SU-DHL-6 (cell line): ENCODE results near the gene VAV3.

Experiments
- H2AFZ ChIP-seq: fragments of 200-600 bp; sonication (generic); 2 replicates; pipeline ENCODE4 v1.6.1; 2014; ENCODE audit warnings: low read depth, mild to moderate bottlenecking, moderate library complexity, mixed read lengths, antibody characterized with exemption, low read length; ENCODE audit not compliant: severe bottlenecking
- H3F3A ChIP-seq: fragments of 200-600 bp; shearing (Covaris generic); 2 replicates; pipeline ENCODE4 v1.6.0; 2016; ENCODE audit warnings: antibody characterized with exemption, mild to moderate bottlenecking; ENCODE audit not compliant: insufficient read depth
- H3K27ac ChIP-seq: fragments of 200-600 bp; sonication (generic); 2 replicates; pipeline ENCODE4 v1.5.1; 2016; ENCODE audit warnings: low read depth, mild to moderate bottlenecking, low read length, moderate library complexity, mixed read lengths
- H3K27me3 ChIP-seq: fragments of 200-600 bp; sonication (generic), shearing (Covaris generic); 2 replicates; pipeline ENCODE4 v1.6.0; 2014; ENCODE audit warnings: mild to moderate bottlenecking, low read length
- H3K36me3 ChIP-seq: fragments of 200-600 bp; sonication (generic); 2 replicates; pipeline ENCODE4 v1.6.1; 2014; ENCODE audit warnings: mild to moderate bottlenecking, low read length, mixed read lengths
- H3K4me2 ChIP-seq: fragments of 300-600, 200-600 bp; shearing (Covaris generic), sonication (generic); 2 replicates; pipeline ENCODE4 v1.6.0; 2014; ENCODE audit warnings: low read length, low read depth, mild to moderate bottlenecking; ENCODE audit not compliant: poor library complexity, severe bottlenecking
- H3K4me3 ChIP-seq: fragments of 200-600 bp; sonication (generic); 2 replicates; pipeline ENCODE4 v1.5.1; 2014; ENCODE audit warnings: antibody characterized with exemption, low read length, mild to moderate bottlenecking, mixed read lengths; ENCODE audit not compliant: insufficient read depth, poor library complexity, severe bottlenecking
- H3K79me2 ChIP-seq: fragments of 200-600 bp; sonication (generic); 2 replicates; pipeline ENCODE4 v1.6.1; 2014; ENCODE audit warnings: mild to moderate bottlenecking, low read length, moderate library complexity; ENCODE audit not compliant: insufficient read depth
- H3K9ac ChIP-seq: fragments of 200-600 bp; sonication (generic); 2 replicates; pipeline ENCODE4 v1.7.0; 2014; ENCODE audit warnings: mild to moderate bottlenecking, low read length
- H3K9me2 ChIP-seq: fragments of 200-600 bp; sonication (generic); replicated peaks from 2 replicates; pipeline ENCODE4 v1.6.1; 2014; ENCODE audit warnings: low read length; ENCODE audit not compliant: insufficient read depth
- H3K9me3 ChIP-seq: fragments of 200-600 bp; sonication (generic); 2 replicates; pipeline ENCODE4 v1.6.1; 2014; ENCODE audit warnings: low read length, mixed read lengths; ENCODE audit not compliant: insufficient read depth
- H4K20me1 ChIP-seq: fragments of 200-600 bp; sonication (generic); 2 replicates; pipeline ENCODE4 v1.6.1; 2014; ENCODE audit warnings: low read depth, mild to moderate bottlenecking, antibody characterized with exemption, low read length, moderate library complexity, mixed read lengths
- EZH2phosphoT487 ChIP-seq: fragments of 200-600 bp; sonication (generic), shearing (Covaris generic); conservative IDR thresholded peaks from 2 replicates; pipeline ENCODE4 v1.6.1; 2018; ENCODE audit warnings: mild to moderate bottlenecking, antibody characterized with exemption, low read length, moderate library complexity, mixed read lengths
- TF ChIP-seq, protein P1 (sequence below): fragments of 200-600 bp; sonication (generic); IDR thresholded peaks from one replicate; pipeline ENCODE4 v1.5.1; 2017; ENCODE audit warnings: antibody characterized with exemption, mild to moderate bottlenecking, low read length, moderate library complexity; ENCODE audit not compliant: insufficient read depth, poor library complexity, severe bottlenecking

Gene VAV3

DNA sequence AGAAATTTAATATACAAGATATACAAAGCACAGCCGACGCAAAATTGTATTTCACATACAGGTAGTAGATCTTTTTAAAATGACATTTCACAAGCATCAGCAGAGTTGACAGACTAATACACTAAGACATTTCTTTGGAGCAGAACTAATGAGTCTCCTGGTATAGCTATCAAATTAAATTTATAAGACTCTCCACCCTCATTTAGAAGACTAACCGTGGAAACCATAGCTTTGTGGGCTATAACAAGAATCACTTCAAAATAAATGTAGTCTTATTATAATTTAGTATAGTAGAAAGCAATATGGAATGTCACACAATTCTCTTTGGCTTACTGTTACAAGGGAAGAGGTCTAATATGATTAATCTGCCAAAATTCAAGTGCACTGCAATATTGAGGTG, 204.9 kb downstream of the VAV3 start:
- no peak overlapping the region for H3K4me3 ChIP-seq

DNA sequence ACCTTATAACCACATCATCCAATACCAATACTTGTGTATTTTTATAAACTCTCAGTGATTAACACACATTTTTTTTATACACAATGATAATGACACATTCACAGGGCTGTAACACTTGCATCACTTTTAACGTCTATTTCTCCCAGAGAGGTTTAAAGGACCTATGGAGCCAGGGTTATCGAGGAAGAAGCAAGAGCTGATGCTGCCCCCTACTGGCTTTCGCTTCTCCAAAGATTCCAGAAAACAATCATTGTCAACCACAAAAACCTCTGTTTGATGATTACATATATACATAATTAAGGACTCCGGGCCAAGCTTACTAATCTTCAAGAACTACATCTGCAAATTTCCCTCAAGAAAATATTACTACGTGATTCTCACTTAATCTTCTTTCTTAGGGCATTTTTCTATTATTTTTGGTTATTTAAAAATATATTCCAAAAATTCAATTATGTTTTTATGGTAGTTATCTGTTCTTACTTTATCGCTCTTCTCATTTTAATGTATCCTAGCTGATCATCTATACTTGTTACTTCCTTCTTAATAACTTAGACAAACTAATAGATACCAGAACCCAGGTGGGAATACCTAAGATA, 214.5 kb downstream of the VAV3 start:
- Histone ChIP-seq H2AFZ (no peak overlapping the region), H3K27ac (no peak overlapping the region), H3K9ac (no peak overlapping the region), H4K20me1 (no peaks in the 10 kb centered on the region), H3K36me3 (no peaks in the 10 kb centered on the region), H3K27me3 (no peaks in the 10 kb centered on the region), H3K9me3 (no peaks in the 10 kb centered on the region), H3F3A (peaks cover 8% of the 10 kb centered on the region; the same call in 1 of the 2 replicates), H3K9me2 (no peaks in the 10 kb centered on the region), H3K4me3 (no peak overlapping the region), H3K79me2 (no peaks in the 10 kb centered on the region), H3K4me2 (no peak overlapping the region)
- no peak for TF ChIP-seq EZH2phosphoT487
- TF ChIP-seq, protein P1, sequence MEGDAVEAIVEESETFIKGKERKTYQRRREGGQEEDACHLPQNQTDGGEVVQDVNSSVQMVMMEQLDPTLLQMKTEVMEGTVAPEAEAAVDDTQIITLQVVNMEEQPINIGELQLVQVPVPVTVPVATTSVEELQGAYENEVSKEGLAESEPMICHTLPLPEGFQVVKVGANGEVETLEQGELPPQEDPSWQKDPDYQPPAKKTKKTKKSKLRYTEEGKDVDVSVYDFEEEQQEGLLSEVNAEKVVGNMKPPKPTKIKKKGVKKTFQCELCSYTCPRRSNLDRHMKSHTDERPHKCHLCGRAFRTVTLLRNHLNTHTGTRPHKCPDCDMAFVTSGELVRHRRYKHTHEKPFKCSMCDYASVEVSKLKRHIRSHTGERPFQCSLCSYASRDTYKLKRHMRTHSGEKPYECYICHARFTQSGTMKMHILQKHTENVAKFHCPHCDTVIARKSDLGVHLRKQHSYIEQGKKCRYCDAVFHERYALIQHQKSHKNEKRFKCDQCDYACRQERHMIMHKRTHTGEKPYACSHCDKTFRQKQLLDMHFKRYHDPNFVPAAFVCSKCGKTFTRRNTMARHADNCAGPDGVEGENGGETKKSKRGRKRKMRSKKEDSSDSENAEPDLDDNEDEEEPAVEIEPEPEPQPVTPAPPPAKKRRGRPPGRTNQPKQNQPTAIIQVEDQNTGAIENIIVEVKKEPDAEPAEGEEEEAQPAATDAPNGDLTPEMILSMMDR: no peak

More for the DNA sequence above, 204.9 kb downstream of the VAV3 start:
- TF ChIP-seq, protein P1: no peak
- TF ChIP-seq EZH2phosphoT487: no peak
- Histone ChIP-seq H3K9me3 (no peaks in the 10 kb centered on the region), H2AFZ (no peak overlapping the region), H3K27ac (no peak overlapping the region), H3K36me3 (0 out of 2 replicates have a peak, but pooled peaks cover 4% of the 10 kb centered on the region), H3K9ac (no peak overlapping the region), H3F3A (no peaks in the 10 kb centered on the region), H4K20me1 (no peaks in the 10 kb centered on the region), H3K79me2 (no peaks in the 10 kb centered on the region), H3K27me3 (no peaks in the 10 kb centered on the region), H3K9me2 (no peaks in the 10 kb centered on the region), H3K4me2 (no peak overlapping the region)

DNA sequence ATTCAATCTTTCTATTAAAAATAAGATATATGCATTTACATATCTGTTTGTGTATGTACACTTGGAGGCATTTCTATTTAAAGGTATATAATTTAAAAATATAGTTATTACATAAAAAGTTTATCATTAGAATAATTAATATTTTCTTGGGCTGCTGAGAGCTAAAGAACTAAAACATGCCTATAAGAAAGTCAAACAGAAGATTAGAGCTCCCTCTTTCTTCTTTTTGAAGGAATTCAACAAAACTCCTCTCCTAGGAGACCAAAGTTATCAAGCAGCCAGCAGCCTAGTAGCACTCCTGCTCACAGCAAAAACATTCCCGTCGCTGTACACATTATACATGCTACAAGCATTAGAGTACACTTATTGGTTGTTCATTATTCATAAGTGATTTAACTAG, 216.4 kb downstream of the VAV3 start:
- no peaks in the 10 kb centered on the region for H3K9me2 ChIP-seq
- H3K9ac ChIP-seq: no peak overlapping the region
- TF ChIP-seq EZH2phosphoT487: no peak
- TF ChIP-seq, protein P1: no peak
- no peak overlapping the region for H3K27ac ChIP-seq
- no peaks in the 10 kb centered on the region for H3K79me2 ChIP-seq
- no peak overlapping the region for H3K4me3 ChIP-seq
- peaks cover 8% of the 10 kb centered on the region; the same call in 1 of the 2 replicates for H3F3A ChIP-seq
- no peaks in the 10 kb centered on the region for H3K9me3 ChIP-seq
- H4K20me1 ChIP-seq: no peaks in the 10 kb centered on the region
- no peaks in the 10 kb centered on the region for H3K27me3 ChIP-seq
- H2AFZ ChIP-seq: no peak overlapping the region
- H3K36me3 ChIP-seq: no peaks in the 10 kb centered on the region
- H3K4me2 ChIP-seq: no peak overlapping the region

DNA sequence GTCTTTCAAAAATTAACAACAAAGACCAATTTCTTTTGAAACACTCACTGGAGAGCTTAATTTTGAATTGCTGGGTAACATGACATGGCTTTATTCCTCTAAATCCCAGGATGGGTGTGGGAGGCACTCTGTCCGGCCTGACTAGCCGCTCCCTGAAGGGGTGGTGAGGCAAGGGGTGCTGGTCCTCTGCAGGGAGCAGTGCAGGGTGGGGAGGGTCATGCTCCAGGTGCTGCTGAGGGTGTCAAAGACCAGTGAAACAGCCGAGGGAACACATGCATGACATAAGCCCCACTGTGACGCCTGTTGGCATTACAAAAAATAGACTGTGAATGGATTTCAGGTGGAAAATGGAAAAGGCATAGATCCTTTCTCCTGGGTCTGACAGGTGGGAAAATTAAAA, 223.7 kb downstream of the VAV3 start:
- no peak overlapping the region for H3K4me2 ChIP-seq
- no peaks in the 10 kb centered on the region for H4K20me1 ChIP-seq
- no peaks in the 10 kb centered on the region for H3K36me3 ChIP-seq
- no peaks in the 10 kb centered on the region for H3K9me3 ChIP-seq
- H2AFZ ChIP-seq: no peak overlapping the region
- H3K27ac ChIP-seq: no peak overlapping the region
- H3K79me2 ChIP-seq: no peaks in the 10 kb centered on the region
- no peak overlapping the region for H3K4me3 ChIP-seq
- no peaks in the 10 kb centered on the region for H3K9me2 ChIP-seq
- H3K27me3 ChIP-seq: no peaks in the 10 kb centered on the region
- no peaks in the 10 kb centered on the region for H3F3A ChIP-seq
- no peak overlapping the region for H3K9ac ChIP-seq
- TF ChIP-seq EZH2phosphoT487: no peak
- TF ChIP-seq, protein P1: no peak
